OCI-LY3 (cell line): ENCODE data around the gene FOXP3.

Experiments
- H2AFZ ChIP-seq: fragments of 200-600, 300-600 bp; shearing (Covaris generic); 2 replicates; pipeline ENCODE4 v1.6.0; 2014; ENCODE audit warnings: antibody characterized with exemption, low read depth, low read length
- H3K27ac ChIP-seq: fragments of 200-600, 300-600 bp; sonication (generic); 2 replicates; pipeline ENCODE4 v1.5.1; 2014; ENCODE audit warnings: mild to moderate bottlenecking, low read length, moderate library complexity, mixed read lengths
- H3K27me3 ChIP-seq: fragments of 200-600, 300-600 bp; sonication (generic); 2 replicates; pipeline ENCODE4 v1.6.1; 2014; ENCODE audit warnings: low read depth, low read length, mixed read lengths
- H3K36me3 ChIP-seq: fragments of 200-600, 300-600 bp; sonication (generic); replicated peaks from 2 replicates; pipeline ENCODE3; 2014; ENCODE audit warnings: low read depth, low read length, mixed read lengths
- H3K4me1 ChIP-seq: fragments of 300-600, 200-600 bp; sonication (generic); 2 replicates; pipeline ENCODE4 v1.6.1; 2014; ENCODE audit warnings: low read length, mixed read lengths
- H3K4me2 ChIP-seq: fragments of 200-600, 300-600 bp; sonication (generic); 2 replicates; pipeline ENCODE4 v1.6.1; 2014; ENCODE audit warnings: low read length, mixed read lengths
- H3K4me3 ChIP-seq: fragments of 300-600, 200-600 bp; sonication (generic); 2 replicates; pipeline ENCODE4 v1.5.1; 2014; ENCODE audit warnings: antibody characterized with exemption, mild to moderate bottlenecking, low read length, moderate library complexity
- H3K79me2 ChIP-seq: fragments of 300-600, 200-600 bp; shearing (Covaris generic); 2 replicates; pipeline ENCODE4 v1.6.1; 2014; ENCODE audit warnings: mild to moderate bottlenecking, low read length, mixed read lengths
- H3K9ac ChIP-seq: fragments of 300-600, 200-600 bp; shearing (Covaris generic); 2 replicates; pipeline ENCODE4 v1.6.0; 2014; ENCODE audit warnings: mild to moderate bottlenecking, low read length, moderate library complexity
- H3K9me3 ChIP-seq: fragments of 200-600, 300-600 bp; shearing (Covaris generic); 2 replicates; pipeline ENCODE4 v1.6.1; 2014; ENCODE audit warnings: low read length, mixed read lengths; ENCODE audit not compliant: insufficient read depth
- H4K20me1 ChIP-seq: fragments of 200-600, 300-600 bp; sonication (generic); 2 replicates; pipeline ENCODE4 v1.6.1; 2016; ENCODE audit warnings: low read length, mixed read lengths; ENCODE audit not compliant: insufficient read depth
- CTCF ChIP-seq: fragments of 200-600, 300-600 bp; sonication (generic); IDR thresholded peaks from 2 replicates; pipeline ENCODE4 v1.5.1; 2014; ENCODE audit warnings: antibody characterized with exemption, low read length, low read depth
- EZH2phosphoT487 ChIP-seq: fragments of 200-600 bp; shearing (Covaris generic); IDR thresholded peaks from 2 replicates; pipeline ENCODE4 v1.6.1; 2018; ENCODE audit warnings: antibody characterized with exemption, mixed run types, low read depth

Gene FOXP3

GRCh38 chrX:49210406-49210805 lies 54.1 kb downstream of the FOXP3 start:
- peaks cover 7% of the 10 kb centered on the region for H3K4me1 ChIP-seq
- no peak overlapping the region for H2AFZ ChIP-seq
- no peaks in the 10 kb centered on the region for H3K27me3 ChIP-seq
- no peak for TF ChIP-seq CTCF
- no peak for TF ChIP-seq EZH2phosphoT487
- H3K4me2 ChIP-seq = no peak overlapping the region
- H3K36me3 ChIP-seq = no peaks in the 10 kb centered on the region
- no peaks in the 10 kb centered on the region for H3K9me3 ChIP-seq
- H4K20me1 ChIP-seq = no peaks in the 10 kb centered on the region
- H3K4me3 ChIP-seq = no peak overlapping the region
- no peak overlapping the region for H3K27ac ChIP-seq
- H3K9ac ChIP-seq = no peak overlapping the region
- H3K79me2 ChIP-seq = no peaks in the 10 kb centered on the region

- H3K27me3 ChIP-seq = no peaks in the 10 kb centered on the region
- no peaks in the 10 kb centered on the region for H4K20me1 ChIP-seq
- H3K4me1 ChIP-seq = peaks cover 7% of the 10 kb centered on the region
- H3K9ac ChIP-seq = no peak overlapping the region
- no peaks in the 10 kb centered on the region for H3K79me2 ChIP-seq
- no peaks in the 10 kb centered on the region for H3K36me3 ChIP-seq
- no peak overlapping the region for H3K4me2 ChIP-seq
- H3K27ac ChIP-seq = no peak overlapping the region
- TF ChIP-seq CTCF (no peak), EZH2phosphoT487 (no peak)
- no peak overlapping the region for H2AFZ ChIP-seq
- H3K4me3 ChIP-seq = no peak overlapping the region
- H3K9me3 ChIP-seq = no peaks in the 10 kb centered on the region
Measured at GRCh38 chrX:49209434-49210251, 54.9 kb downstream of the FOXP3 start.

GRCh38 chrX:49208399-49208798 lies 56.1 kb downstream of the FOXP3 start:
- no peaks in the 10 kb centered on the region for H3K9me3 ChIP-seq
- H3K9ac ChIP-seq = no peak overlapping the region
- H4K20me1 ChIP-seq = no peaks in the 10 kb centered on the region
- H3K36me3 ChIP-seq = no peaks in the 10 kb centered on the region
- no peaks in the 10 kb centered on the region for H3K27me3 ChIP-seq
- no peaks in the 10 kb centered on the region for H3K79me2 ChIP-seq
- peaks cover 7% of the 10 kb centered on the region for H3K4me1 ChIP-seq
- no peak overlapping the region for H3K4me3 ChIP-seq
- TF ChIP-seq CTCF (no peak), EZH2phosphoT487 (no peak)
- H3K27ac ChIP-seq = no peak overlapping the region
- no peak overlapping the region for H2AFZ ChIP-seq
- H3K4me2 ChIP-seq = no peak overlapping the region

- Histone ChIP-seq H4K20me1 (no peaks in the 10 kb centered on the region), H3K4me1 (peaks cover 7% of the 10 kb centered on the region), H3K4me3 (no peak overlapping the region), H3K79me2 (no peaks in the 10 kb centered on the region), H3K4me2 (no peak overlapping the region), H3K27ac (no peak overlapping the region), H3K9me3 (no peaks in the 10 kb centered on the region), H2AFZ (no peak overlapping the region), H3K36me3 (no peaks in the 10 kb centered on the region), H3K9ac (no peak overlapping the region), H3K27me3 (no peaks in the 10 kb centered on the region)
- TF ChIP-seq CTCF (no peak), EZH2phosphoT487 (no peak)
Measured at GRCh38 chrX:49206543-49206942, 58.0 kb downstream of the FOXP3 start.
